DND-41 (cell line): ENCODE measurements around the gene CDYL2.

ENCODE experiments used
- CTCF ChIP-seq: IDR thresholded peaks from 2 replicates; pipeline ENCODE4 v1.5.1; 2012; ENCODE audit warnings: borderline replicate concordance, low read length, moderate library complexity, mild to moderate bottlenecking; ENCODE audit not compliant: poor library complexity, severe bottlenecking; ENCODE audit errors: extremely low read depth
- EZH2 ChIP-seq: IDR thresholded peaks from 3 replicates; pipeline ENCODE4 v1.6.1; 2012; ENCODE audit warnings: borderline replicate concordance, low read depth, mild to moderate bottlenecking, moderate library complexity, low read length, inconsistent platforms; ENCODE audit not compliant: severe bottlenecking

- TF ChIP-seq CTCF = no peak
- no peak for TF ChIP-seq EZH2
These were observed 140.2 kb downstream of the CDYL2 start for GRCh38 chr16:80664226-80664625.
